HUES64 (cell line): Measurements from ENCODE around the gene ONECUT3.

Source experiments
- H3K27ac ChIP-seq: 2 replicates; pipeline ENCODE4 v1.7.0; 2013; ENCODE audit warnings: low read depth, low read length, inconsistent platforms
- H3K27me3 ChIP-seq: 2 replicates; pipeline ENCODE4 v1.6.1; 2013; ENCODE audit warnings: mild to moderate bottlenecking, low read length; ENCODE audit not compliant: insufficient read depth
- H3K36me3 ChIP-seq: 2 replicates; pipeline ENCODE4 v1.6.1; 2013; ENCODE audit warnings: mild to moderate bottlenecking, low read length; ENCODE audit not compliant: insufficient read depth
- H3K4me1 ChIP-seq: 2 replicates; pipeline ENCODE4 v1.6.1; 2013; ENCODE audit warnings: mild to moderate bottlenecking, low read length, moderate library complexity; ENCODE audit not compliant: insufficient read depth
- H3K4me3 ChIP-seq: 2 replicates; pipeline ENCODE4 v1.5.1; 2013; ENCODE audit warnings: mild to moderate bottlenecking, low read length, moderate library complexity
- H3K9ac ChIP-seq: 2 replicates; pipeline ENCODE4 v1.6.1; 2013; ENCODE audit warnings: mild to moderate bottlenecking, low read depth, low read length
- H3K9me3 ChIP-seq: 2 replicates; pipeline ENCODE4 v1.6.1; 2013; ENCODE audit warnings: low read depth, low read length; ENCODE audit not compliant: insufficient read depth
- WGBS: fragments of 150-250, 120-280 bp; methylation state at CpG from one replicate; pipeline ENCODE4 v1.1.7; 2013; ENCODE audit warnings: missing lambda C conversion rate; 5-methylcytosine and 5-hydroxymethylcytosine counted together

The ONECUT3 gene

GRCh38 chr19:1776606-1777147 lies 23.4 kb downstream of the ONECUT3 start:
- WGBS = 5% methylated on average over 23 of the region's 23 CpGs
- Histone ChIP-seq H3K9ac (no peak overlapping the region), H3K4me1 (no peaks in the 10 kb centered on the region), H3K27me3 (peaks cover 88% of the 10 kb centered on the region), H3K27ac (no peak overlapping the region), H3K4me3 (peak overlapping the region; percentile 30; the same call in 1 of the 2 replicates), H3K36me3 (no peaks in the 10 kb centered on the region), H3K9me3 (peaks cover 9% of the 10 kb centered on the region; the same call in 1 of the 2 replicates)

- 57% methylated on average over 10 of the region's 10 CpGs for WGBS
- peaks cover 90% of the 10 kb centered on the region for H3K27me3 ChIP-seq
Measured at GRCh38 chr19:1777149-1777548, 23.8 kb downstream of the ONECUT3 start.

GRCh38 chr19:1779574-1779973 lies 26.3 kb downstream of the ONECUT3 start:
- Histone ChIP-seq H3K27ac (no peak overlapping the region), H3K36me3 (no peaks in the 10 kb centered on the region), H3K9me3 (peaks cover 15% of the 10 kb centered on the region), H3K4me1 (no peaks in the 10 kb centered on the region), H3K9ac (no peak overlapping the region), H3K4me3 (no peak overlapping the region), H3K27me3 (peaks cover 77% of the 10 kb centered on the region)
- WGBS = 42% methylated on average over 16 of the region's 16 CpGs

More at GRCh38 chr19:1777149-1777548, 23.8 kb downstream of the ONECUT3 start:
- H3K36me3 ChIP-seq = no peaks in the 10 kb centered on the region
- no peaks in the 10 kb centered on the region for H3K4me1 ChIP-seq
- no peak overlapping the region for H3K9ac ChIP-seq
- peaks cover 14% of the 10 kb centered on the region for H3K9me3 ChIP-seq
- H3K4me3 ChIP-seq = no peak overlapping the region
- H3K27ac ChIP-seq = no peak overlapping the region

GRCh38 chr19:1780272-1780958 lies 27.1 kb downstream of the ONECUT3 start:
- Histone ChIP-seq H3K9me3 (peaks cover 9% of the 10 kb centered on the region), H3K4me1 (no peaks in the 10 kb centered on the region), H3K27me3 (peaks cover 69% of the 10 kb centered on the region), H3K27ac (no peak overlapping the region), H3K36me3 (no peaks in the 10 kb centered on the region), H3K9ac (no peak overlapping the region), H3K4me3 (no peak overlapping the region)
- 60% methylated on average over 13 of the region's 14 CpGs for WGBS

GRCh38 chr19:1782521-1782920 lies 29.2 kb downstream of the ONECUT3 start:
- WGBS = 84% methylated on average over 7 of the region's 7 CpGs
- H3K27me3 ChIP-seq = peaks cover 48% of the 10 kb centered on the region

GRCh38 chr19:1783354-1783753 lies 30.0 kb downstream of the ONECUT3 start:
- Histone ChIP-seq H3K4me1 (no peaks in the 10 kb centered on the region), H3K4me3 (no peak overlapping the region), H3K9ac (no peak overlapping the region), H3K27me3 (peaks cover 43% of the 10 kb centered on the region), H3K9me3 (peaks cover 8% of the 10 kb centered on the region), H3K27ac (no peak overlapping the region), H3K36me3 (no peaks in the 10 kb centered on the region)
- WGBS = 87% methylated on average over 4 of the region's 4 CpGs

More at GRCh38 chr19:1782521-1782920, 29.2 kb downstream of the ONECUT3 start:
- Histone ChIP-seq H3K4me1 (no peaks in the 10 kb centered on the region), H3K4me3 (no peak overlapping the region), H3K27ac (no peak overlapping the region), H3K36me3 (no peaks in the 10 kb centered on the region), H3K9ac (no peak overlapping the region), H3K9me3 (peaks cover 8% of the 10 kb centered on the region)

GRCh38 chr19:1783874-1784273 lies 30.6 kb downstream of the ONECUT3 start:
- WGBS = 83% methylated on average over 9 of the region's 9 CpGs
- H3K9me3 ChIP-seq = peaks cover 8% of the 10 kb centered on the region
- H3K9ac ChIP-seq = no peak overlapping the region
- no peak overlapping the region for H3K4me3 ChIP-seq
- H3K4me1 ChIP-seq = no peaks in the 10 kb centered on the region
- H3K36me3 ChIP-seq = no peaks in the 10 kb centered on the region
- H3K27ac ChIP-seq = no peak overlapping the region
- H3K27me3 ChIP-seq = peaks cover 42% of the 10 kb centered on the region

GRCh38 chr19:1785310-1785709 lies 32.0 kb downstream of the ONECUT3 start:
- H3K27me3 ChIP-seq = peaks cover 35% of the 10 kb centered on the region
- no peak overlapping the region for H3K9ac ChIP-seq
- H3K9me3 ChIP-seq = peaks cover 8% of the 10 kb centered on the region
- no peak overlapping the region for H3K27ac ChIP-seq
- H3K4me1 ChIP-seq = no peaks in the 10 kb centered on the region
- 94% methylated on average over 19 of the region's 19 CpGs for WGBS
- no peak overlapping the region for H3K4me3 ChIP-seq
- H3K36me3 ChIP-seq = no peaks in the 10 kb centered on the region

- Histone ChIP-seq H3K9me3 (peaks cover 6% of the 10 kb centered on the region), H3K4me3 (no peak overlapping the region), H3K36me3 (no peaks in the 10 kb centered on the region), H3K9ac (no peak overlapping the region), H3K27ac (no peak overlapping the region), H3K4me1 (no peaks in the 10 kb centered on the region), H3K27me3 (peaks cover 30% of the 10 kb centered on the region)
- 95% methylated on average over 7 of the region's 8 CpGs for WGBS
Measured at GRCh38 chr19:1786668-1787067, 33.4 kb downstream of the ONECUT3 start.

GRCh38 chr19:1787116-1787515 lies 33.8 kb downstream of the ONECUT3 start:
- Histone ChIP-seq H3K27ac (no peak overlapping the region), H3K27me3 (peaks cover 29% of the 10 kb centered on the region), H3K36me3 (no peaks in the 10 kb centered on the region), H3K4me3 (no peak overlapping the region), H3K9ac (no peak overlapping the region), H3K4me1 (no peaks in the 10 kb centered on the region), H3K9me3 (peaks cover 2% of the 10 kb centered on the region; the same call in 1 of the 2 replicates)
- WGBS = 82% methylated on average over 8 of the region's 8 CpGs

GRCh38 chr19:1789261-1790041 lies 36.1 kb downstream of the ONECUT3 start:
- Histone ChIP-seq H3K27me3 (peaks cover 19% of the 10 kb centered on the region), H3K9ac (no peak overlapping the region), H3K4me1 (peaks cover 2% of the 10 kb centered on the region), H3K4me3 (peak overlapping the region; percentile 51), H3K9me3 (no peaks in the 10 kb centered on the region), H3K27ac (no peak overlapping the region), H3K36me3 (no peaks in the 10 kb centered on the region)
- WGBS = 4% methylated on average over 59 of the region's 59 CpGs
